NB4 (cell line): ENCODE measurements around the gene SLC25A48.

Source experiments
- CTCF ChIP-seq: IDR thresholded peaks from one replicate; pipeline ENCODE4 v1.5.1; 2012; ENCODE audit warnings: low read depth, low read length
- POLR2A ChIP-seq: IDR thresholded peaks from 2 replicates; pipeline ENCODE4 v1.6.1; 2011; ENCODE audit warnings: mild to moderate bottlenecking; ENCODE audit not compliant: insufficient read length; ENCODE audit errors: extremely low read depth

- TF ChIP-seq CTCF (no peak), POLR2A (no peak)
Measured at GRCh38 chr5:135832941-135833920, 1.2 kb upstream of the SLC25A48 start.
